A549 (cell line): ENCODE results near the gene MTF1.

Source experiments
- CEBPB ChIP-seq, 2 experiments: fragments of >200 bp in 1 of 2; sonication (Bioruptor Twin) in 1 of 2; formaldehyde crosslinking in 1 of 2; IDR thresholded peaks; 2 replicates each; pipeline ENCODE4 v1.6.1; 2012 to 2016
- EP300 ChIP-seq, 2 experiments: fragments of >200 bp; sonication (Bioruptor Twin); formaldehyde crosslinking; IDR thresholded peaks; 2 replicates in 1 of 2; 3 replicates in 1 of 2; pipeline ENCODE4 v1.6.1; 2016 to 2017
- MAFK ChIP-seq: fragments of 450-650 bp; IDR thresholded peaks from 2 replicates; pipeline ENCODE4 v1.6.1; 2014; ENCODE audit not compliant: partially characterized antibody
- POLR2A ChIP-seq: IDR thresholded peaks from 2 replicates; pipeline ENCODE4 v1.6.1; 2012; ENCODE audit warnings: mild to moderate bottlenecking, low read length
- RCOR1 ChIP-seq: fragments of 150-350 bp; IDR thresholded peaks from 2 replicates; pipeline ENCODE4 v1.6.1; 2014; ENCODE audit warnings: antibody characterized with exemption, low read length, low read depth
- REST ChIP-seq: fragments of 200-600 bp; sonication (generic); IDR thresholded peaks from 2 replicates; pipeline ENCODE4 v1.6.1; 2016; ENCODE audit warnings: antibody characterized with exemption, mild to moderate bottlenecking, moderate library complexity
- ZC3H11A ChIP-seq: fragments of 450-650 bp; IDR thresholded peaks from 2 replicates; pipeline ENCODE4 v1.6.1; 2014; ENCODE audit warnings: antibody characterized with exemption, mild to moderate bottlenecking
- TF ChIP-seq, protein P1 (sequence below): IDR thresholded peaks from 2 replicates; pipeline ENCODE4 v1.6.1; 2012
- TF ChIP-seq, protein P2 (sequence below): fragments of >200 bp; sonication (Bioruptor Twin); formaldehyde crosslinking; IDR thresholded peaks from 3 replicates; pipeline ENCODE4 v1.5.1; 2016

- TF ChIP-seq MAFK (no peak), POLR2A (no peak), RCOR1 (no peak), EP300 (IDR thresholded peaks at IDR 0.05) (no peak), ZC3H11A (no peak), CEBPB (IDR thresholded peaks at IDR 0.05) (no peak), REST (peak; percentile 98)
- TF ChIP-seq, protein P1, sequence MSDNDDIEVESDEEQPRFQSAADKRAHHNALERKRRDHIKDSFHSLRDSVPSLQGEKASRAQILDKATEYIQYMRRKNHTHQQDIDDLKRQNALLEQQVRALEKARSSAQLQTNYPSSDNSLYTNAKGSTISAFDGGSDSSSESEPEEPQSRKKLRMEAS = no peak
- TF ChIP-seq, protein P2, sequence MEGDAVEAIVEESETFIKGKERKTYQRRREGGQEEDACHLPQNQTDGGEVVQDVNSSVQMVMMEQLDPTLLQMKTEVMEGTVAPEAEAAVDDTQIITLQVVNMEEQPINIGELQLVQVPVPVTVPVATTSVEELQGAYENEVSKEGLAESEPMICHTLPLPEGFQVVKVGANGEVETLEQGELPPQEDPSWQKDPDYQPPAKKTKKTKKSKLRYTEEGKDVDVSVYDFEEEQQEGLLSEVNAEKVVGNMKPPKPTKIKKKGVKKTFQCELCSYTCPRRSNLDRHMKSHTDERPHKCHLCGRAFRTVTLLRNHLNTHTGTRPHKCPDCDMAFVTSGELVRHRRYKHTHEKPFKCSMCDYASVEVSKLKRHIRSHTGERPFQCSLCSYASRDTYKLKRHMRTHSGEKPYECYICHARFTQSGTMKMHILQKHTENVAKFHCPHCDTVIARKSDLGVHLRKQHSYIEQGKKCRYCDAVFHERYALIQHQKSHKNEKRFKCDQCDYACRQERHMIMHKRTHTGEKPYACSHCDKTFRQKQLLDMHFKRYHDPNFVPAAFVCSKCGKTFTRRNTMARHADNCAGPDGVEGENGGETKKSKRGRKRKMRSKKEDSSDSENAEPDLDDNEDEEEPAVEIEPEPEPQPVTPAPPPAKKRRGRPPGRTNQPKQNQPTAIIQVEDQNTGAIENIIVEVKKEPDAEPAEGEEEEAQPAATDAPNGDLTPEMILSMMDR = no peak
Measured at GRCh38 chr1:37764414-37764825, 95.0 kb downstream of the MTF1 start.
